ENCODE results near the gene MYG1.

DNA sequence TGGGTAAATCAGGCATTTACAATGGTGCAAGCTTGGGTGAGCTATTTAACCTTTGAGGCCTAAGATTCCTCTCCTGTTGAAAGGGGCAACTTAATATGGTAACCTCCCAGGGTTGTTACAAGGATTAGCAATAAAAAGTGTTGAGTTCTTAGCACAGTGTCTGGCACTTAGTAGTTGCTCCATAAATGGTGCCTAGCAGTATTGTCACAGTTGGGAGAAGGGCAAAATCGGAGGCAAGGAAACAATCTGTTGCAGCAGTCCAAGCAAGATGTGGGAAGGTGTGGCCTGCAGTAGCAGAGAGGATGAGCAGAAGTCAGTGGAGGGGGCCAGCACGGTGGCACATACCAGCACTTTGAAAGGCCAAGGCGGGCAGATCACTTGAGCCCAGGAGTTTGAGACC lies 44.0 kb downstream of the MYG1 start:
- TF ChIP-seq POLR2A (IDR thresholded peaks at IDR 0.05; ENCODE audit: low read length) (no peak), GATA1 (IDR thresholded peaks at IDR 0.05; ENCODE audit: low read depth, low read length) (no peak)
